Erythroblast (primary cell): ENCODE data around the gene NDUFAF8.

Experiments used
- GATA1 ChIP-seq: IDR thresholded peaks from 2 replicates; pipeline ENCODE4 v1.6.1; 2011; ENCODE audit warnings: low read depth, mild to moderate bottlenecking, control low read depth, low read length, moderate library complexity
- POLR2A ChIP-seq: IDR thresholded peaks from 2 replicates; pipeline ENCODE4 v1.6.1; 2011; ENCODE audit warnings: mild to moderate bottlenecking, low read length

DNA sequence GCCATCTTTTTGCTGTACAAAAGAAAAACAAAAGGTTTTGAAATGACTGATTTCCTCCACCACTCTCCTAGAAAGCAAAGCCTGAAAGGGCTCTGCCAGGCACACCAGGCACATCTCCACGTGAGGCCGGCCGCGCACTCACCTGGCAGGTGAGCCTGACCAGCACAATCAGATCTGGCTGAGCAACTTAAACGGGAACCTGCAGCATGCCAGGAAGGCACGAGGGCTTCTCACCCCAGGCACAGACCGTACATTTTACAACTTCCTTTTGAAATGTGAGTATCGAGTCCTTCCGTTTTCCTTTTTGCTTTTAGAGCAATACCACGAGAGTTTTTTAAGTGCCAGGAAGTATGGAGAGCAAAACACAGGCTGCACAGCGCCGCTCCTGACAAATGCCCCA lies 33.5 kb downstream of the NDUFAF8 start:
- TF ChIP-seq POLR2A (no peak), GATA1 (no peak)
